Astrocyte (in vitro differentiated cells and primary cell): ENCODE data around the gene CLPSL1.

Experiments used
- CTCF ChIP-seq: IDR thresholded peaks from 2 replicates; pipeline ENCODE4 v1.5.1; 2011; ENCODE audit warnings: low read depth, mild to moderate bottlenecking, inconsistent platforms, low read length, moderate library complexity; ENCODE audit not compliant: insufficient read depth
- EZH2 ChIP-seq: IDR thresholded peaks from 2 replicates; pipeline ENCODE4 v1.6.1; 2012; ENCODE audit warnings: mild to moderate bottlenecking, low read length, inconsistent platforms; ENCODE audit not compliant: insufficient read depth

GRCh38 chr6:35829306-35829705 is 48.5 kb downstream of the CLPSL1 start:
- TF ChIP-seq CTCF, result no peak
- no peak for TF ChIP-seq EZH2
